ENCODE measurements around the gene FYCO1.

- TF ChIP-seq GATA2 (IDR thresholded peaks at IDR 0.05; ENCODE audit: low read depth, low read length) (no peak), GATA3 (IDR thresholded peaks at IDR 0.05; ENCODE audit: low read depth, low read length) (no peak)
Measured at GRCh38 chr3:45938043-45938435, 57.6 kb downstream of the FYCO1 start.
